Measurements from ENCODE around the gene CXCL17.

Gene CXCL17

GRCh38 chr19:42440357-42441048, 2.2 kb downstream of the CXCL17 start:
- Histone ChIP-seq H3K27ac (ENCODE audit: low read depth, low read length) (no peak overlapping the region), H3K27me3 (ENCODE audit: control insufficient read depth, insufficient read depth, low read length) (peaks cover 18% of the 10 kb centered on the region), H3K36me3 (ENCODE audit: control insufficient read depth, insufficient read depth, low read length) (no peaks in the 10 kb centered on the region), H3K4me3 (ENCODE audit: low read depth, low read length) (no peak overlapping the region), H3K9ac (ENCODE audit: low read length) (no peak overlapping the region), H3K4me1 (ENCODE audit: control insufficient read depth, insufficient read depth, low read length) (peaks cover 9% of the 10 kb centered on the region), H3K9me3 (ENCODE audit: control insufficient read depth, insufficient read depth, low read depth, low read length) (no peaks in the 10 kb centered on the region)

DNA sequence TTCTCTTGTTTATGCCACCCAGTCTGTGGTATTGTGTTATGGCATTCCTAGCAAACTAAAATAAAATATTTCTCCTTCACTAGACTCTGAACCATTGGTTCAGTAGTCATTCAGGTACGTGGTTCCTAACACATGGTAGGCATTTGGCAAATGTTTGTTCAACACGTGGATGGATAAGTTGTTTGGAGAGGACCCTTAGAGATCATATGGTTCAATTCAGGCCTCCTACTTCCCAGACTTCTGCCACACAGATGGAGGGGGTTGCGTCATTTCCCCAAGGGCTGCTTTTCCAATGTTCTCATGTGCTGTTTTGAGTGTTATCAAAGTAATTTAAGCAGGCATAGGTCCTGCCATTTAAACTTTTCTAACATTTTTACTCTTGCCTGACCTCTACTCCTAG, 6.7 kb downstream of the CXCL17 start:
- no peaks in the 10 kb centered on the region for H3K36me3 ChIP-seq (ENCODE audit: control insufficient read depth, insufficient read depth, low read length)
- H3K27ac ChIP-seq (ENCODE audit: low read depth, low read length), result no peak overlapping the region
- no peak overlapping the region for H3K4me3 ChIP-seq (ENCODE audit: low read depth, low read length)
- no peak overlapping the region for H3K9ac ChIP-seq (ENCODE audit: low read length)
- peaks cover 4% of the 10 kb centered on the region for H3K4me1 ChIP-seq (ENCODE audit: control insufficient read depth, insufficient read depth, low read length)
- H3K27me3 ChIP-seq (ENCODE audit: control insufficient read depth, insufficient read depth, low read length), result peaks cover 6% of the 10 kb centered on the region
- no peaks in the 10 kb centered on the region for H3K9me3 ChIP-seq (ENCODE audit: control insufficient read depth, insufficient read depth, low read depth, low read length)

GRCh38 chr19:42435316-42435715, 7.4 kb downstream of the CXCL17 start:
- Histone ChIP-seq H3K36me3 (ENCODE audit: control insufficient read depth, insufficient read depth, low read length) (no peaks in the 10 kb centered on the region), H3K9me3 (ENCODE audit: control insufficient read depth, insufficient read depth, low read depth, low read length) (no peaks in the 10 kb centered on the region), H3K27me3 (ENCODE audit: control insufficient read depth, insufficient read depth, low read length) (no peaks in the 10 kb centered on the region), H3K9ac (ENCODE audit: low read length) (no peak overlapping the region), H3K4me3 (ENCODE audit: low read depth, low read length) (no peak overlapping the region), H3K27ac (ENCODE audit: low read depth, low read length) (no peak overlapping the region), H3K4me1 (ENCODE audit: control insufficient read depth, insufficient read depth, low read length) (peaks cover 4% of the 10 kb centered on the region)

DNA sequence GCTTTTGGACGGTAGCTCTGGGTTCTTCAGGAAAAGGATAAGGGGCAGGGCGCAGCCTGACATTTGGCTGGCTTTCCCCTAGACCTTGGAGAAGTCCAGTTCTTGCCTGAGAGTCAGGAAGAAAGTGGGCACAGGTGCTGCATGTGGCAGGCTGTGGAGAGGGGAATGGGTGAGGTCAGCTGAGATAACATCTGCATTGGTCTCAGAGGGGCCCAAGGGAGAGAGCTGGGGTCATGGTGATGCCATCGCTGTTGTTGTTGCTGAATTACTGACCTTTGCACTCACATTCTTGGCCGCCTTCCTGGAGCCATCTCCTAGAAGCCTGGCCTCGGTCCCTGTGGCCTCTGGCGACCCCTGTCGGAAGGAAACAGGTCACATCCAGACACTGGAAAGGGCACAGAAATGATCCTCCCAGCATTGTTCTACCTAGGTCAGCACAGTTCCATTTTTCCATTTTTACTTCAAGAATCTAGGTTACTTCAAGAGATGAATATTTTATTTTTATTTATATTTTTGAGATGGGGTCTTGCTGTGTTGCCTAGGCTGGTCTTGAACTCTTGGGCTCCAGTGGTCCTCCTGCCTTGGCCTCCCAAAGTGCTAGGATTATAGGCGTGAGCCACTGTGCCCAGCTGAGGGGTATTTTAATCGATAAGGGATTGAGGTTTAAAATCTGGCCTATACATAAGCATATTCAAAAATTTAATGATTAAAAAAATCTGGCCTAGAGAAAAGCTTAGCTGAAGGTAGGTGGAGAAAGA, 9.1 kb downstream of the CXCL17 start:
- H3K4me1 ChIP-seq (ENCODE audit: control insufficient read depth, insufficient read depth, low read length), result peaks cover 4% of the 10 kb centered on the region
- no peaks in the 10 kb centered on the region for H3K36me3 ChIP-seq (ENCODE audit: control insufficient read depth, insufficient read depth, low read length)
- no peak overlapping the region for H3K9ac ChIP-seq (ENCODE audit: low read length)
- H3K27ac ChIP-seq (ENCODE audit: low read depth, low read length), result no peak overlapping the region
- no peaks in the 10 kb centered on the region for H3K27me3 ChIP-seq (ENCODE audit: control insufficient read depth, insufficient read depth, low read length)
- no peaks in the 10 kb centered on the region for H3K9me3 ChIP-seq (ENCODE audit: control insufficient read depth, insufficient read depth, low read depth, low read length)
- no peak overlapping the region for H3K4me3 ChIP-seq (ENCODE audit: low read depth, low read length)

- peaks cover 7% of the 10 kb centered on the region for H3K27me3 ChIP-seq (ENCODE audit: control insufficient read depth, insufficient read depth, low read length)
- no peaks in the 10 kb centered on the region for H3K9me3 ChIP-seq (ENCODE audit: control insufficient read depth, insufficient read depth, low read depth, low read length)
- no peaks in the 10 kb centered on the region for H3K36me3 ChIP-seq (ENCODE audit: control insufficient read depth, insufficient read depth, low read length)
- H3K9ac ChIP-seq (ENCODE audit: low read length), result no peak overlapping the region
- H3K4me1 ChIP-seq (ENCODE audit: control insufficient read depth, insufficient read depth, low read length), result peaks cover 4% of the 10 kb centered on the region
- H3K4me3 ChIP-seq (ENCODE audit: low read depth, low read length), result no peak overlapping the region
- H3K27ac ChIP-seq (ENCODE audit: low read depth, low read length), result no peak overlapping the region
These were observed 11.3 kb downstream of the CXCL17 start for GRCh38 chr19:42431486-42431885.

DNA sequence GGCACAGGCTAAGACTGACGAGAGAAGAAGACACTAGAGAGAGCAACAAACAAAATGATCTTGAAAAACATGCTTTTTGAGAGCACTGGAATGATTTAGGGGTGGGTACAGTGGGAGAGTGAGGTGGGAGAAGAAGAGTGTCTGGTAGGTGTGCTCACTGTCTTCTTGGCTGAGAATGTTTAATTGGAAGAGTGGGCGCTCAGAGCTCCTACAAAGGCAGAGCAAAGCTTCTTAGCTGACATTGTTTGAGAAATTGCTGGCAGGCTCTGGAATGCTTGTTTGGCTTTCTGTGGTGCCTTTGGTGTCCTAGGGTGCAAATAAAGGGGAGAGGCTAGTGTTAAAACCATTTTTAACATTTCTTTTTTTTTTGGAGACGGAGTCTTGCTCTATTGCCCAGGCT, 14.1 kb downstream of the CXCL17 start:
- Histone ChIP-seq H3K27ac (ENCODE audit: low read depth, low read length) (no peak overlapping the region), H3K9me3 (ENCODE audit: control insufficient read depth, insufficient read depth, low read depth, low read length) (no peaks in the 10 kb centered on the region; the same call in 1 of the 2 replicates), H3K9ac (ENCODE audit: low read length) (no peak overlapping the region), H3K27me3 (ENCODE audit: control insufficient read depth, insufficient read depth, low read length) (peaks cover 31% of the 10 kb centered on the region), H3K4me3 (ENCODE audit: low read depth, low read length) (no peak overlapping the region), H3K36me3 (ENCODE audit: control insufficient read depth, insufficient read depth, low read length) (no peaks in the 10 kb centered on the region), H3K4me1 (ENCODE audit: control insufficient read depth, insufficient read depth, low read length) (peaks cover 9% of the 10 kb centered on the region)

DNA sequence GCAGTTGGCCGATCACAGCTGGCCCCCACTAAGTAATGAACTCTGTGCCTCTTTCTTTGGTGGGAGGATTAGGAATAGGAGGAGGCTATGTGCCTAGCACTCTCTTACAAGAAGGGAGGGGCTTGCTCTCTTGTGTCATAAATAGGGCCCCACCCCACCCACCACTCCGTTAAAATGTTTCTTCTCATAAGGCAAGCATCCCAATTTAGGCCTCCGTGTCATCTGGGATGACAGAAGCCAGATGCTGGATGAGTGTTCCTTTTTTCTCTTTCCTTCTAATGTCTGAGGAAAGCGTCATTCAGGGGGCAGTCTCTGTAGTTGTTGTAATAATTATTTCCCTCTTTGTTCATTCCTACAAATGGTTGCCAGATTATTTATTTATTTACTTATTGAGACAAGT, 15.4 kb downstream of the CXCL17 start, which contains the start of gene LIPE:
LIPE (minus strand) TSS at position 76 of the 400 bp plus-strand sequence. CDS start 239 bp downstream, outside the sequence.
- no peak within 1 kb of the TSS for H3K9ac ChIP-seq (ENCODE audit: low read length)
- no peaks in the 10 kb centered on the region for H3K36me3 ChIP-seq (ENCODE audit: control insufficient read depth, insufficient read depth, low read length)
- H3K9me3 ChIP-seq (ENCODE audit: control insufficient read depth, insufficient read depth, low read depth, low read length), result no peaks in the 10 kb centered on the region; the same call in 1 of the 2 replicates
- no peak within 1 kb of the TSS for H3K4me3 ChIP-seq (ENCODE audit: low read depth, low read length)
- no peak within 1 kb of the TSS for H3K27ac ChIP-seq (ENCODE audit: low read depth, low read length)
- peaks cover 6% of the 10 kb centered on the region for H3K4me1 ChIP-seq (ENCODE audit: control insufficient read depth, insufficient read depth, low read length)
- H3K27me3 ChIP-seq (ENCODE audit: control insufficient read depth, insufficient read depth, low read length), result peaks cover 42% of the 10 kb centered on the region

DNA sequence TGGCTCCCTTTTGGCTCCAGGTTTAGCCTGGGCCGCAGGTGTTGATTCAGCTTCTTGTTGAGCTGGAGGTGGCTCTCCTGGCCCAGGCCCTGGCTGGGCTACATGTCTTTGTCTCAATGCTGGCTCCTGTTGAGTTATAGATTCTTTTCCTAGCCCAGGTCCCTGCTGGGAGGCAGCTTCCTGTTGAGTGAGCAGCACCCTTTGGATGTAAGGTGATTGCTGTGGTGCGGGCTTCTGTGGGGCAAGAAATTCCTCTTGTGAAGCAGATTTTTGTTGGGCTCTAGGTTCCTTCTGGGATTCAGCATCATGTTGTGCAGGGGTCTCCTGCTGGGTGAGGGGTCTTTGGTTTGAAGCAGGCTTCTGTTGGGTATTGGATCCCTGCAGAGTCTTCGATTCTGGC, 16.1 kb downstream of the CXCL17 start:
- Histone ChIP-seq H3K36me3 (ENCODE audit: control insufficient read depth, insufficient read depth, low read length) (no peaks in the 10 kb centered on the region), H3K27me3 (ENCODE audit: control insufficient read depth, insufficient read depth, low read length) (peaks cover 49% of the 10 kb centered on the region), H3K4me3 (ENCODE audit: low read depth, low read length) (no peak overlapping the region), H3K9me3 (ENCODE audit: control insufficient read depth, insufficient read depth, low read depth, low read length) (no peaks in the 10 kb centered on the region; the same call in 1 of the 2 replicates), H3K4me1 (ENCODE audit: control insufficient read depth, insufficient read depth, low read length) (peaks cover 6% of the 10 kb centered on the region), H3K9ac (ENCODE audit: low read length) (no peak overlapping the region), H3K27ac (ENCODE audit: low read depth, low read length) (no peak overlapping the region)

DNA sequence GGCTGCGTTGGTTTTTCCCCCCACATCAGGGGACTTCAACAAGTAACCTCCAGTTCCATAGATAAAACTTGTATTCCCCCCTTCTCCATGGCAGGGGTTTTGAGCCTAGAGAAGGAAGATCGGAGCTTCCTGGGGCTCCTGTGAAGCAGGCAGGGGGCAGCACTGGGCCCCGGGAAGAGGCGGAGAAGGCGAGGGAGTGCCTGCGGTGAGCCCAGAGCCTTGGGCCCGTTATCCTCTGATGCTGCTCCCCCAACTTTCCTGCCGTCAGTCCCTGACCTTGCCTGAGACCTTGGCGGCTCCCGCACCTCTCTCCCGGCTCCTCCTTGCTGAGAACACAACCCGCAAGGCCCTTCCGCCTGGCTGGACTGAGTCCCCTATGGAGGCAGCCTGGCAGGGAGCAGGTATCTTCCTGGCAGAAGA, 18.0 kb downstream of the CXCL17 start:
- Histone ChIP-seq H3K36me3 (ENCODE audit: control insufficient read depth, insufficient read depth, low read length) (no peaks in the 10 kb centered on the region), H3K9me3 (ENCODE audit: control insufficient read depth, insufficient read depth, low read depth, low read length) (no peaks in the 10 kb centered on the region; the same call in 1 of the 2 replicates), H3K27me3 (ENCODE audit: control insufficient read depth, insufficient read depth, low read length) (peaks cover 63% of the 10 kb centered on the region), H3K27ac (ENCODE audit: low read depth, low read length) (no peak overlapping the region), H3K9ac (ENCODE audit: low read length) (no peak overlapping the region), H3K4me1 (ENCODE audit: control insufficient read depth, insufficient read depth, low read length) (peaks cover 9% of the 10 kb centered on the region), H3K4me3 (ENCODE audit: low read depth, low read length) (no peak overlapping the region)

GRCh38 chr19:42424345-42424707, 18.4 kb downstream of the CXCL17 start:
- Histone ChIP-seq H3K9ac (ENCODE audit: low read length) (no peak overlapping the region), H3K4me3 (ENCODE audit: low read depth, low read length) (no peak overlapping the region), H3K27ac (ENCODE audit: low read depth, low read length) (no peak overlapping the region), H3K4me1 (ENCODE audit: control insufficient read depth, insufficient read depth, low read length) (peaks cover 9% of the 10 kb centered on the region), H3K36me3 (ENCODE audit: control insufficient read depth, insufficient read depth, low read length) (no peaks in the 10 kb centered on the region), H3K27me3 (ENCODE audit: control insufficient read depth, insufficient read depth, low read length) (peaks cover 63% of the 10 kb centered on the region), H3K9me3 (ENCODE audit: control insufficient read depth, insufficient read depth, low read depth, low read length) (no peaks in the 10 kb centered on the region; the same call in 1 of the 2 replicates)

Measured in HUES6 (cell line).